HG03520 (cell line): ENCODE results near the gene CPSF4L.

ENCODE experiments used
- ATAC-seq: cut with Tn5 transposase; IDR thresholded peaks from one replicate; pipeline ENCODE4 v1.9.1; 2021; ENCODE audit warnings: mild to moderate bottlenecking, moderate library complexity; ENCODE audit not compliant: unreplicated experiment

CPSF4L gene

GRCh38 chr17:73237714-73238113 is 24.0 kb downstream of the CPSF4L start:
- no peak for ATAC-seq

- no peak for ATAC-seq
These were observed 26.9 kb downstream of the CPSF4L start for GRCh38 chr17:73234736-73235135.

- ATAC-seq: peak; percentile 19
These were observed 28.9 kb downstream of the CPSF4L start for GRCh38 chr17:73232587-73233373.

GRCh38 chr17:73231841-73232586 is 29.7 kb downstream of the CPSF4L start:
- ATAC-seq: peak; percentile 74

GRCh38 chr17:73231395-73231794 is 30.3 kb downstream of the CPSF4L start:
- no peak for ATAC-seq

- no peak for ATAC-seq
These were observed 31.6 kb downstream of the CPSF4L start for GRCh38 chr17:73230088-73230487.

- no peak for ATAC-seq
These were observed 32.9 kb downstream of the CPSF4L start for GRCh38 chr17:73228748-73229236.

- ATAC-seq: no peak
These were observed 33.7 kb downstream of the CPSF4L start for GRCh38 chr17:73227944-73228343.

GRCh38 chr17:73227379-73227778 is 34.3 kb downstream of the CPSF4L start:
- no peak for ATAC-seq

- ATAC-seq: no peak
These were observed 35.0 kb downstream of the CPSF4L start for GRCh38 chr17:73226556-73227172.

GRCh38 chr17:73224663-73225305 is 36.9 kb downstream of the CPSF4L start:
- ATAC-seq: no peak

GRCh38 chr17:73224237-73224636 is 37.4 kb downstream of the CPSF4L start:
- ATAC-seq: no peak

- no peak for ATAC-seq
These were observed 38.0 kb downstream of the CPSF4L start for GRCh38 chr17:73223626-73224230.

GRCh38 chr17:73215447-73215846 is 46.2 kb downstream of the CPSF4L start:
- no peak for ATAC-seq

GRCh38 chr17:73214851-73215250 is 46.8 kb downstream of the CPSF4L start:
- ATAC-seq: no peak

- ATAC-seq: no peak
These were observed 47.7 kb downstream of the CPSF4L start for GRCh38 chr17:73214008-73214407.

- ATAC-seq: no peak
These were observed 49.9 kb downstream of the CPSF4L start for GRCh38 chr17:73211745-73212144.

GRCh38 chr17:73210002-73210678 is 51.5 kb downstream of the CPSF4L start:
- ATAC-seq: no peak

GRCh38 chr17:73209436-73209835 is 52.2 kb downstream of the CPSF4L start:
- ATAC-seq: no peak

- ATAC-seq: no peak
These were observed 53.4 kb downstream of the CPSF4L start for GRCh38 chr17:73208139-73208827.
